ENCODE results near the gene ACSS1.

Gene ACSS1

GRCh38 chr20:25013478-25014380 lies 44.2 kb downstream of the ACSS1 start:
- no peak overlapping the region for H3K4me3 ChIP-seq (ENCODE audit: low read depth, low read length)
- in situ Hi-C loops (cut with HindIII; ENCODE audit: low sequenced_read_pairs) = no loop called here
- no peak for DNase-seq (ENCODE audit: low read depth, low spot score)
- no peak for TF ChIP-seq CTCF (IDR thresholded peaks at IDR 0.05; ENCODE audit: low read depth, low read length)

- TF ChIP-seq CTCF (IDR thresholded peaks at IDR 0.05; ENCODE audit: low read depth, low read length) = no peak
- no peak for DNase-seq (ENCODE audit: low read depth, low spot score)
- in situ Hi-C loops (cut with HindIII; ENCODE audit: low sequenced_read_pairs) = no loop called here
- H3K4me3 ChIP-seq (ENCODE audit: low read depth, low read length) = no peak overlapping the region
These were observed 45.2 kb downstream of the ACSS1 start for GRCh38 chr20:25012616-25013189.

GRCh38 chr20:25011831-25012241 lies 46.1 kb downstream of the ACSS1 start:
- no peak for DNase-seq (ENCODE audit: low read depth, low spot score)
- TF ChIP-seq CTCF (IDR thresholded peaks at IDR 0.05; ENCODE audit: low read depth, low read length) = no peak
- no peak overlapping the region for H3K4me3 ChIP-seq (ENCODE audit: low read depth, low read length)
- in situ Hi-C loops (cut with HindIII; ENCODE audit: low sequenced_read_pairs) = no loop called here

- TF ChIP-seq CTCF (IDR thresholded peaks at IDR 0.05; ENCODE audit: low read depth, low read length) = no peak
- in situ Hi-C loops (cut with HindIII; ENCODE audit: low sequenced_read_pairs) = no loop called here
- H3K4me3 ChIP-seq (ENCODE audit: low read depth, low read length) = no peak overlapping the region
- no peak for DNase-seq (ENCODE audit: low read depth, low spot score)
These were observed 46.7 kb downstream of the ACSS1 start for GRCh38 chr20:25011261-25011660.

GRCh38 chr20:25009218-25010145 lies 48.5 kb downstream of the ACSS1 start:
- in situ Hi-C loops (cut with HindIII; ENCODE audit: low sequenced_read_pairs) = no loop called here
- H3K4me3 ChIP-seq (ENCODE audit: low read depth, low read length) = no peak overlapping the region
- DNase-seq (ENCODE audit: low read depth, low spot score) = no peak
- TF ChIP-seq CTCF (IDR thresholded peaks at IDR 0.05; ENCODE audit: low read depth, low read length) = no peak

Measured in astrocyte of the spinal cord (primary cell).